ENCODE results near the gene ADM5.

Gene ADM5

DNA sequence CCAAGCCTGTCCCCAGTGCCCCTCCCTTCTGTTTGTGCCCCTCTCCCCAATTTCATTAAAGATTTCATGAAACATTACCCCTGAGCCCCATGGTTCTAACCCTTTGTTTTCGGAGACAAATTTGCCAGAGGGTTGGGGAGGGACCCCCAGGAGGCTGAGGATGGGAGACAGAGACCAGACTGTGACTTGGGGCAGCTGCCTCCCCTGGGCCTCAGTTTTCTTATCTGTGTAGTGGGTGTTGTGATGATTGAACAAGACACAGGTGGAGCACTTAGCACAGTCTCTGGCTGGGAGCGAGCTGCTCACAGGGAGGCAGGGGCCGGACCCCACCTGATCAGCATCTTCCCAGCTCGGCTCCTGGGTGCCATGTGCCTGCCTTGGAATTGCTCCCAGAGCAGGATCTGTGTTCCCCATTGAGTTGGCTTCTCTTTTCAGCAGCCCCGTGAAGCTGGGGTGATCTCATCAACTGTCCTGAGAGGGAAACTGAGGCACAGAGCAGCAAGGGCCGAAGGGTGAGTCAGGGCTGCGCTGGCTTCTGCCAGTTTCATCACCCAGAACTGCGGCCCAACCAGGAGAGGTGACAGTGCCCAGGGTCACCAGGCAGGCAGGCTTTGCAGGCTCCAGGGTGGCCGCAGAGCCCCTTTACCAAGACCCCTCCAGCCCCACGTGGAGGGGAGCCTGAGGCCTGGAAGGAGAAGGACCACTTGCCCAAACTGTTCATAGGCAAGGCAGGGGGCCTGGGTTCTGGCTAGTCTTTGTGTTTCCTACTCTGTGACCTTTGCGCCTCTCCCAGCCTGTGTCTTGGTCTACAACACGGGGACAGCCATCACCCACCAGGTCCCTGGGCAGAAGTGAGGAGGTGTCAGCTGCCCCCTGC is 30.6 kb upstream of the ADM5 start:
- DNase-seq: no peak

DNA sequence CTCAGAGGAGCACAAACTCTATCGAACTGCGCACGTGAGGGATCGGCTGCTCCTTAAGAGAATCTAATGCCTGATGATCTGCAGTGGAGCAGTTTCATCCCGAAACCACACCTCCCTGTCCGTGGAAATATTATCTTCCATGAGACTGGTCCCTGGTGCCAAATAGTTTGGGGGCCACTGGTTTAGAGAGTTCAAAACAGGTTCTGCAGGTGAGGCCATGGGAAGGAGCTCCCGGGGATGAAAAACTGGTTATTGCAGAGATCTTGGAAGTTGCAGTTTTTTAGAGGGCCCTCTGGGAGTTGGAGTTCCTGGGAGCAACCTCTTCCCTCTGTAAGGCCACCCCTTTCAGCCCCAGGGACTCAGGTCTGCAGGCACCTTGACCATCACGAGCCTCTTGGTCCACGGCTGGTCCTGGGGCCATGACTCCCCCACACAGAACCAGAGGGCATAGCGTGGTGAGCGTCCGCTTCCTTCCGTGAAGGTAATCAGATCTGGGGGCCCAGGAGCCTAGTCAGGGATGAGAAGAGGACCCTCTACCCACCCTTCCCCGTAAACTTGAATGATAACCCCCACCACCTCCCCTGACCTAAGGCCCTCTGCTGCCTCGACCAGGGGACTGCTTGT is 28.9 kb upstream of the ADM5 start:
- no peak for DNase-seq

DNA sequence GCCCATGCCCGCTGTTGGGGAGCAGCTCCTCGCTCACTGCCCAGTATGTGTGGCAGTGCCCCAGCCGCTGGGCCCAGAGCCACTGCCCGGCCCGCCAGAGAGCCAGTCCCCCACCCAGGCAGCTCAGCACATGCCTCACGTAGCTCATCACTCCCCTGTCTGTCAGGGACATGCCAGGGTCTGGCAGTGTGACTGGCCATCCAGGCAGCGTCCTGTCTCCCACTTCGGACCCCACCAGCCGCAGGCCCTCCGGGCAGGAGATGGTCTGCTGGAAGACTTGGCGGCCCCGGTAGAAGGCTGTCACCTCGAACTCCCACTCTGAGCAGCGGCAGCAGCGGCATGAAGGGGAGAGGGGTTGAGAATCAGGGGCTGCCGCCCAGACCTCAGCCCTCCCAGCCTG is 27.4 kb upstream of the ADM5 start:
- DNase-seq: no peak

DNA sequence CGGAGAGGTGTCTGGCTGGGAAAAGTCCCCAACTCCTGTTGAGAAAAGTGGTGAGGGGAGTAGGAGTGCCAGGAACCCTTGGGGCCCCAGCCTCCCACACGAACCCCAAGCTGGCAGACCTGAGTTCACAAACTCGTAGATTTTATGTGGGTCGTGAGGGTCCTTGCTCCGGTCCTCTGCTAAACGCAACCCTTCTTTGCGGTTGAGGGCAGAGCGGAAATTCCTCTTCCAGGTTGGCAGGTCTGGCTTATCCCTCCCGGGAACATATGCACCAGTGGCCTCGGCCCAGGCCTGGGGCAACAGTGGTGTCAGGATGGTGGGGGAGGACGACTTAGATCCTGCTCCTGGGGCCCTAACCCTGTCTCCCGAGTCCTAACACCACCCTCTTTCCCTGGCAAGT is 26.2 kb upstream of the ADM5 start:
- no peak for DNase-seq

DNA sequence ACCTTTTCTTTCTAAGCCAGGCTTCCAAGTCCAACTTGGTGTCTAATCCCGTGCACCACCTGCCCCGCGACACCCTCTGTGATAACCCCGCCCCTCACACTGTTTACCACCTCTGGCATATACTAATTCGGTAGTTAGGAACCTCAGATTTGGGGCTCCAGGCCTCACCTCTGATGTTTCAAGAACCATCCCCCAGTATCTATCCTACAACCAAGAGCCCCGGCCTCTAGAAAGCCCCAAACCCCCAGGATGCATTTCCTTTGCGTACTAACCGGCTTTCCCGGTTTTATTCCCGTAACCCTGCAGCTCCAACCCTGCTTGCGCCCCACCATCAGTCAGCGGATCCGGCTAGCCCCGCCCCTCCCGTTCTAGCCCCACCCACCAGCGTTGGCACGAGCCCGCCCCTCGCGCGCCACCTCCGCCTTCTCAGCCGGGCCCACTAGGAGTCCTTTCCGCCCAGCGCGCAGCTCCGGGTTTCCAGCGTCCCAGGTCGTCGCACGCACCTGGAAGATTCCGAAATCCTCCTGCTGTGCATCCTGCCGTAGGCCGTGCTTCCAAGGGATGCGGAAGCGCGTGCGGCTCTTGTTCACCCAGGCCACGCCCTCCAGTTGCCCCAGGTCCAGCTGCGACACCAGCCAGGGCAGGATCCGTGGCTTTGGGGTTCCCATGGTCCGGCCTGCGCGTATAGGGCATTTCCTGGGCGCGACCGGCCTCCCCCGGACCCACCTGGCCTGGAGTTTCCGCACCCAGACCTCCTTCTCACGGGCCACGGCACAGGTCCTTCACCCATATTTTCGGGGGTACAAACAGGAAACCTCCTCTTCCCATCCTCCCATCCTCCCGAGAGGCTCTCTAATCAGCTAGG is 25.0 kb upstream of the ADM5 start:
- DNase-seq: no peak

DNA sequence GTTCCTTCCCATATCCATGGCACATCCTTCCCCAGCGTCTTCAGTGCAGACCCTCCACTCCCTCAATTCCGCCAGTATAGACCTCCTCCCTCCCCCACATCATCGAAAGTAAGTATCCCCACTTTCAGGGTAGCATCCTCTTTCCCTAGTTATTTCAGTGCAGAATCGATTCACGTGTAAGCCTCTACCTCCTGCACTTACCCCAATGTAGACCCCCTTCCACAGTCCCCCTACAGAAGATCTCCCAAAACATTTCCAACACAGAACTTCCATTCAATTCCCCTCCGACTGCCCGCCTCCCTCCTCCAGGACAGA is 24.4 kb upstream of the ADM5 start:
- DNase-seq: no peak

DNA sequence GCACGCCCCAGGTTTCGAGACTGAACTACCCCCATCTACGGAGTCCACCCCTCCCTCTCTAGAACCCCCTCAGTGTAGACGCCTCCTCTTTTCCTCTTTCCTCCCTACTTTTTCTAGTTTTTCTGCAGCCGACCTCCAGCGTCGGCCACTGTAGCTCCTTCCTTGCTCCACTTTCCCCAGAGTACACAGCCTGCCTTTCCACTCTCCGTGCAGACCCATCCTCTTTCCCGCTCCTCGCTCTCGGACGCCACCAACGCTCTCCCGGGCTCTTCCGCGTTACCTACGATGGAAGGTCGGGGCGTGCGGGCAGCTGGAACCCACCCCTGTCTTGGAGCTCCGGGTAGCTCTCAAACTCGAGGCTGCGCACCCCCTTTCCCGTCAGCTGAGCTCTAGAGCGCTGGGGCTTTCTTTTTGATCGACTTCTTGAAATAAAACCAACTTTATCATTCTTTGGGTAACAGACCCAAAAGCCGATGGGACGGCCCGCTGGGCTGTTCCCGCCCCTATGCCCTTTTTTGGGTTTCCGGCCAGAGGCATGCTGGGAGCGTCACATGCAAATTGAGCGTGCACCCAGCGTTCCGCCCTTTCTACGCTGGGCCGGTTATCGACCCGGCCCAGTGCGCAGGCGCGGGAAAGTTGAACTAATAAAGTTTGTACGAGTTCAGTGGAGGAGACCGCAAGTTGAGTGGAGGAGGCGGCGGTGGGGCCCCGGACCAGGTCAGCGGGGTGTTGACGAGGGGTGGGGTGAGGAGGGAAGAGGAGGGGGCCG is 23.9 kb upstream of the ADM5 start, which contains the start of the genes BCL2L12 and IRF3:
BCL2L12 (plus strand) TSS at position 583 of the 769 bp plus-strand sequence. CDS start 760 bp downstream, outside the sequence.
IRF3 (minus strand) TSS at position 507 of the 769 bp plus-strand sequence. CDS start 1,019 bp downstream, outside the sequence.
- DNase-seq: no peak

DNA sequence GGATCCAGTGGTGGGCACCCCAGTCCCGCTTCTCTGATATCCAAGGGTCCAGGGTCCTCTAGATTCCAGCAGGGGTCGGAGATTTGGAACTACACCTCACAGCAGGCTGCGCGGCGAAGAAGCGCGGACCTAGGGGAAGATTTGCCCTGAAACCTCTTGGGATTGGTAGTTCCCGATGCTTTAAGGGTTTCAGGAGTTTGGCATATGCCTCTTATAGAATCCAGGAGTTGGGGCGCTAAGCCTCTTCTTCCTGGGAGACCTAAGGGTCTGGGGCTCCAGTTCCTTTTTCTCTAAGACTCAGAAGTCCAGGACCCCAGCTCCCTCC is 23.3 kb upstream of the ADM5 start:
- DNase-seq: no peak

DNA sequence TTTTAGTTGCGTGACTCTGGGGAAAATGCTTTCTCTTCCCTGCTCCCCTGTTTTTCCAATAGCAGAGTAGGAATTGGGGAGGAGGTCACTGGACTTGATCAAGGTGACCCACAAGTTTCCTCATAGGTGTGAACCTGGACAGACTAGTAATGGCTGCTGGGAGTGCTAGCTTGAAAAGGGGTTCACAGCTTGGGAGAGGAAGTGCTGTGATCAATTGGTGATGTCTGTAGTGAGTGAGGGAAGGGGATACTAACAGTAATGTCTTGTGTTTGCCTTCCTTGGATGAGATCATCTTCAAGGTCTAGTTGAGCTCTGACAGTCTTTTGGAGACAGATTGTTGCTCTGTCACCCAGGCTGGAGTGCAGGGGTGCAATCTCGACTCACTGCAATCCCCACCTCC is 21.9 kb upstream of the ADM5 start:
- no peak for DNase-seq

DNA sequence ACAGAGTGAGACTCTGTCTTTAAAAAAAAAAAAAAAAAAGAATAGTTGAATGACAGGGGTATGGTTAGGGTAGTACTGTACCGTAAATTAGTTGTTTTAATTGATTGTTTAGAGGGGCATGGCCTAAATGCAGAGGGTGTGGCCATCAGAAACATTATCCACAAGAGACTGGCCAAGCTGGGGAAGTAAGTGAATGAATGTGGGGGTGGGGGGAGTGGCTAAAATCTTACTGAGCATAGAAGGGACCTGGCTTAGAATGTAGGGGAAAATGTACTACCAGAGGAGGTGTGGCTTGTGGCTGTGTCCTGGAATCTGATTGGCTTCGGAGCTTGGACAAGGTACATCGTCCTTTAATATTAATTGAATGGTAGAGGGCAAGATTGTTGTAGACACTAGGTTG is 19.9 kb upstream of the ADM5 start:
- no peak for DNase-seq

DNA sequence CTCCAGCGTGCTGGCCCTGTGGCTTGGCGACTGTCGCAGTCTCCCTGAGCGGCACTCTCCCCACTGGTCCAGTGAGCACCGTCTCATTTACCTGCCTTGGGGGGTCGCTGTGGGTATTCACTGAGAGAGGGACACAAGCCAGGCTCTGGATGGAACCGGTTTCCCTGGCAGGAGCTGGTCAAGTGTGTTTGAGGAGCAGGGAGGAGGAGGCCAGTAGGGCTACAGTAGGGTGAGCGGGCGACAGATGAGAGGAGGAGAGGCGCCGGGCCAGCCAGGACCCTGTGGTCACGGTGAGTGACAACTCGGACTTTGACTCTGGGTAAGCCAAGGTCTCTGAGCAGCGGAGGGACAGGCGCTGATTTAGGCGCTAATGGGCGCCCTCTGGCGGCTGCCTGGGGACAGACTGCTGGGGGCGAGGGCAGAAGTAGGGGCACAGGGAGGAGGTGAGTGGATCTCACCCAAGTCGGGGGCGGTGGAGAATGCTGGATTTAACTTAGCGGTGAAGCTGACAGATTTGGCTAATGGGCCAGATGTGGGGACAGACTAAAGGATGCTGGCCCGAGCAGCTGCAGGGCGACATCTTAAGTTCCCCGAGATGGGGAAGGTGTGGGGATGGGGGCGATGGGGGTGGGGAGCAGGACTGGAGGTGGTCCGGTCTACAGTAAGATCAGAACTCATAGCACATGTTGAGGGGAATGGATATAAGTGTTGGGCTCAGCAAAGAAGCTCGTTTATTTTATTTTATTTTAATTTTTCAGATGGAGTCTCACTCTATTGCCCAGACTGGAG is 17.1 kb upstream of the ADM5 start:
- DNase-seq: no peak

DNA sequence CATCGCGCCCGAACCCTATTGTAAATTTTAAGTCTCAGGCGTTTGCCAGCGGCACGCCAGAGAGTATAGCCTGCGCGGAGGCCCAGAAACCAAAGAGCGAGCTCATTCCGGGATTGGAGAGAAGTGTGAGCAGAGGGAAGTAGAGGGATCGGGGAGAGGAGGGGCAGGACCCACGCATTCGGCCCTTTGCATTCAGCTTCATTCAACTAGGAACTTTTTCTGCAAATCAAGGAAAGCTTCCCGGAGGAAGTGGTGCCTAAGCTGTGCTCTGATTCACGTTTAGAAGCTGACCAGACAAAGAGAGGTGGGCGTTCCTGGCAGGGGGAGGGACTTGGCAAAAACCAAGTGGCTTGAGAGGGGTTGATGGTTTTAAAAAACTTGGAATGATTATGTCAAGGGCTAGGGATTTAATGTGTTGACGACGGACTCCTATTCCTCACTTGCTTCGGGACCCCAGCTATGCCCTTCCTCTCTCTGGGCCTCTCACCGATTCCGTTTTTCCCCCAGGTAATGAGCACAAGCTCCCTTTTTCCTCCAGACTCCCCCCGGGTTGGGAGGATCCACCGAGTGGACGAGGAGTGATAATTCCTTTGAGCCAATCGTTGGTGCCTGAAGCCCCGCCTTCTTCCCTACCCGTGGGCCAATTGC is 13.1 kb upstream of the ADM5 start:
- DNase-seq: no peak

DNA sequence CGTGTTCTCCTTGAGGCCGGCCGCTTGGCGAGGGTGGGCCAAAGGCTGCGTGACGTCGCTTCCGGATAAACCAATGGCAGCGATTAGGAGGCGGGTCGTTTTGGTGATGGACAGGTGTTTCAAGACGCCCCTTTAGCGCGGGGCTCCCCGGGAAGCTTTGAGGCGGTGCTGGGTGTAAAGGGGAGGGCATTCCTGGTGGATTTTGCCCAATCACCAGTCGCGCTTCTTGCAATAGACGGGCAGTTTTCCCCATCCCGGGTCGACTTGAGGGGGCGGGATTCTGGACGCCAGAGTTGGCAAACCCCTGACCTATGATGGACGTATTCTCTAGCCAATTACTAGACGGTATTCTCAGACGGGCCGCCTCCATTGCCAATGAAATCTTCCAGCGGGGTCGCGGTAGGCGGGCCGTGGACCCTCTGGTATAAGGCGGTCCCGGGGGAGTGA is 12.6 kb upstream of the ADM5 start:
- DNase-seq: no peak

DNA sequence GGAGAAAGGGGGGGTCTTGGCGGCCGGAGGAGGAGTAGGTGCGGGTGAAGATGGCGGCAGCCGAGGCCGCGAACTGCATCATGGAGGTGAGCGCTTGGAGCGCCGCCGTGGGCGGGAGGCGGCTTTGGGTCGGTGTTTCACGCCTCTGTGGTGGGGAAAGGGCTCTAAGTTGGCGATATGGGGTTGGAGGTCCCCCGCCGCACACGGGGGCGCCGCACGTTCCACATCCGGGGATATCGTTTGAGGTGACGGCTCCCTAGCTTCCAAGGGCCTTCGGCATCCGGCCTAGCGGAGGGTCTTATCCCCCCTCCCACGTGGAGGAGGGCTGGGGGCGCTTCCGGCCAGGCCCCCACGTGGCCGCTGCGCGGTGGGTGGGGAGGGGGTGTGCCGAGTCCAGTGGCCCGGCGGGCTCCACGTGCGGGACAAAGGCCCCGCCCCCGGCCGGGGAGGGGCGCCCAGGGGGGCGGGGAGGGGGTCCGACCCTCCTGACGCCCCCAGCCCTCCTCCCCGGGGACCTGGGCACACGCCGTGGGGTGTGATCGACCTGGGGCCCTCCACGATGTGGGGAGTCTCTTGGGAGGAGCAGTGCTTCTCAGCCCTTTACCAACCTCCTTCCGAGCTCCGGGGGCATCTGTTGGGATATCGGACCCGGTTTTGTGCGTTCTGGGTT is 12.0 kb upstream of the ADM5 start, which contains the start of gene PRMT1:
PRMT1 (plus strand) TSS at position 41 of the 670 bp plus-strand sequence; CDS start at position 51, 10 bp downstream.
- no peak for DNase-seq

DNA sequence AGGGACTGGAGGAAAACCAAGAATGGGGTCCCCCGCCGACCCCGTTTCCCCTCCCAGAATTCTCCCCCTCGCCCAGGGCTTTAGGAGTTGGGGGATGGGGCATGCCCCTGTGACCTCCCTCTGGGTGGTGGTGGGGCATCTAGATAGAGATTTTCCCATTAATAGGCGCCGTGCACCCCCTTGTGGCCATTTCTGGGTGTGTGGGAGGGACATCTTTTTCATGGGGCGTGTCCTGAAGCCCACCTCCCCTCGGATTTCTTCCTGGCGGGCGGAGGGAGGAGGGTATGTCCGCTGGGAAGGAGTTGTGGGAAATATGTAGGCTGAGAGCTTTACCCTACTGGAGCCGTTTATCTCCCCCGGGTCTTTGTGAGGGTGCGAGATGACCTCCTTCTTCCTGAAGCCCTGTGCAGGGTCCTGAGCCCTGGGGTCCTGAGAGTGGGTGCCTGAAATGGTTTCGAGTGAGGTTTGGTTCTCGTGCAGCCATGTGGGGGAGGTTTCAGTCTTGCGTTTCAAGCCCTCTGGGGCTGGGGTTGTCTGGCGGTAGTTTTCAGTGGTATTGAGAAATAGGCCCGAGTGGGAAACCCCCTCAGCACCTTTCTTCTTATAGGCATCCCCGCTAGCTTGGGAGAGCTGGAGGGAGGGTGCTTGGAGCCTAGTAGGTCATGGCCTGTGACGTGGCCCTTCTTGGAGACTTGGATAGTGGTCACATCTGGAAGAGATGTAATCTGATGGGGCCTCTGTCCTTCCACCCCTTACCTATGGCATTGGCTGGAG is 11.3 kb upstream of the ADM5 start:
- no peak for DNase-seq

DNA sequence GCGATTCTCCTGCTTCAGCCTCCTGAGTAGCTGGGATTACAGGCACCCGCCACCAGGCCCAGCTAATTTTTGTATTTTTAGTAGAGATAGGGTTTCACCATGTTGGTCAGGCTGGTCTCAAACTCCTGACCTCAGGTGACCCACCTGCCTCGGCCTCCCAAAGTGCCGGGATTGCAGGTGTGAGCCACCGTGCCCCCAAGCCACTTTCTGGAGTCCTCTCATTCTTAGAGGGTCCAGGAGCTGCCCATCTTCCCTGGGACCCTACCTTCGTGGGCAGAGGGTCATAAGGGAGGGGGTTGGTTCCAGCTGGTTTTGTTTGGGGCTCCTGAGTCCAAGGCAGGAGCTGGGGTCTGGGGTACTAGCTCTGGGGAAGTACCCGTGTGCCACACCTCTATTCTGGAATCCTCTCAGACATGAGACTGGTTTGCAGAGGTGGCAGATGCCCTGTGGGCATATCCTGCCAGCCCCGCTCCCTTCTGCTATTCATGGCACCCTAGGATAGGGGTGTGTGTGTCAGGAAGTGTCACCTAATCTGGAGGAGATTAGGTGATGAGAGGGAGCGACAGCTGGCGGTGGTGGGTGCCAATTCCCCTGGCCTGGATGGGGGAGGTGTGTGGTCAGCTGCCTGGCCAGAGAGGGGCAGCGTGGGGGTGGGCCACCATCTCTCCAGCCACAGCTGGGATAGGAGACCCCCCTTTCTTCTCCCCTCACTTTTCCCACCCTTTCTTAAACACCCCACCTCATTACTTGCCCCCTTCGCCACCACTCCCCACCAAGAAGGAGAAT is 10.2 kb upstream of the ADM5 start:
- no peak for DNase-seq

DNA sequence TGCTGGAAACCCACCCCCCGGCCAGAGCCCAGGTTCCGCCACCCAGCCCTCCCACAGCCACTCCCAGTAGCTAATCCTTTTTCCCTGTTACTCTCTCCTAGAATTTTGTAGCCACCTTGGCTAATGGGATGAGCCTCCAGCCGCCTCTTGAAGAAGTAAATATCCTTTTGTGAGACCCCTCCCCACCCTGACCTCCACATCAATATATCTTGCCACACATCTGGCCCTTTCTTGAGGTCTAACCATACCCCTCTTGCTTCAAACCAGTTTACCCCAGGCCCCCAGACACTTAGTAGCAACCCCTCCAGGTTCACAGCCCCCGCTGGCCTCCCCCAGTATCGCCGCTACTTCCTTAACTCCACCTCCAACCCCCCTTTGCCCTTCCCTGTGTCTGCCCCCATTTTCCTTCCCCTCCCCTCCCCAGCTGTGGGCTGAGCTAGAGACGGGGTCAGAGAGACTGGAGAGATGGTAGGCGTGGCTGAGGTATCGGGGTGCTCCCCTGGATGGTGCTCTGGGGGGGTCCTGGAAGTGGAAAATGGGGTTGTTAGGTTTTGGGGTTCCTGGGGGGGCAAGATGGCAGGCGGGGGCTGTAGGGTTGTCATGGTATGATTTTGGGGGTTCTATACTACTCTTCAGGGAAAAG is 9.5 kb upstream of the ADM5 start:
- no peak for DNase-seq
